ENCODE measurements around the gene NOTCH3. TPM values are rescaled to one million over a fixed set of nuclear protein-coding genes. Genes with fewer than 3 reads are reported as not detected.

The NOTCH3 gene
- total RNA-seq, 1 experiment from 2014 or later = 164 TPM

DNA sequence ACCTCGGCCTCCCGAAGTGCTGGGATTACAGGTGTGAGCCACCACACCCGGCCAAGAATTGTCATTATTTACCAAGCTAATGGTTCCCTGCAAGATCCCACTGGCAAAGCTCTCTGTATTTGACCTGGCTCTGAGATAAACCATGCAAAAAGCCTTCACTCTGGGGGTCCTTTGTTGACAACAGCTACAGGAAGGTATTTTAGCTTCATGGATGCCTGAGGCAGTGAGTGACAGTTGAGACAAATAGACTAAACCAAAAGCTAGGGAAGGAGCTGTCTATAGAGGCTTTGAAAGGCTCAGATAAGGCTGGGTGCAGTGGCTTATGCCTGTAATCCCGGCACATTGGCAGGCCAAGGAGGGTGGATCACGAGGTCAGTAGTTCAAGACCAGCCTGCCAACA is 45.5 kb downstream of the NOTCH3 start:
- H3K79me2 ChIP-seq (ENCODE audit: insufficient read depth, low read length) = no peaks in the 10 kb centered on the region
- H3K4me3 Mint-ChIP-seq = no peak overlapping the region
- no peak overlapping the region for H4K5ac ChIP-seq (ENCODE audit: insufficient read length, low read depth, low read length)
- H3K9me3 Mint-ChIP-seq = peaks cover 12 to 13% of the 10 kb centered on the region in 2 experiments
- H3K36me3 Mint-ChIP-seq (ENCODE audit: insufficient read depth in 1 of 3, low read depth in 3 of 3) = peaks cover 3 to 11% (median 3%) of the 10 kb centered on the region in 3 experiments; a peak in 6 of 7 replicates
- no peak overlapping the region for H2BK12ac ChIP-seq (ENCODE audit: insufficient read length, low read depth, low read length)
- H4K91ac ChIP-seq (ENCODE audit: insufficient read length, low read depth, low read length) = no peak overlapping the region
- WGBS (ENCODE audit: extremely low coverage, insufficient read length, low lambda C conversion rate) = no CpG with 5 or more reads among the region's 5 CpGs
- H2AFZ ChIP-seq (ENCODE audit: low read length) = no peak overlapping the region
- H3K27me3 Mint-ChIP-seq (ENCODE audit: low read depth) = peaks cover 5% of the 10 kb centered on the region
- H3K79me1 ChIP-seq (ENCODE audit: insufficient read depth, low read depth, low read length, poor library complexity, severe bottlenecking) = no peaks in the 10 kb centered on the region
- TF ChIP-seq, protein P1, sequence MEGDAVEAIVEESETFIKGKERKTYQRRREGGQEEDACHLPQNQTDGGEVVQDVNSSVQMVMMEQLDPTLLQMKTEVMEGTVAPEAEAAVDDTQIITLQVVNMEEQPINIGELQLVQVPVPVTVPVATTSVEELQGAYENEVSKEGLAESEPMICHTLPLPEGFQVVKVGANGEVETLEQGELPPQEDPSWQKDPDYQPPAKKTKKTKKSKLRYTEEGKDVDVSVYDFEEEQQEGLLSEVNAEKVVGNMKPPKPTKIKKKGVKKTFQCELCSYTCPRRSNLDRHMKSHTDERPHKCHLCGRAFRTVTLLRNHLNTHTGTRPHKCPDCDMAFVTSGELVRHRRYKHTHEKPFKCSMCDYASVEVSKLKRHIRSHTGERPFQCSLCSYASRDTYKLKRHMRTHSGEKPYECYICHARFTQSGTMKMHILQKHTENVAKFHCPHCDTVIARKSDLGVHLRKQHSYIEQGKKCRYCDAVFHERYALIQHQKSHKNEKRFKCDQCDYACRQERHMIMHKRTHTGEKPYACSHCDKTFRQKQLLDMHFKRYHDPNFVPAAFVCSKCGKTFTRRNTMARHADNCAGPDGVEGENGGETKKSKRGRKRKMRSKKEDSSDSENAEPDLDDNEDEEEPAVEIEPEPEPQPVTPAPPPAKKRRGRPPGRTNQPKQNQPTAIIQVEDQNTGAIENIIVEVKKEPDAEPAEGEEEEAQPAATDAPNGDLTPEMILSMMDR (conservative IDR thresholded peaks at IDR 0.05) = no peak
- no peak overlapping the region for H2BK5ac ChIP-seq (ENCODE audit: insufficient read length, low read length)
- no peaks in the 10 kb centered on the region for H3K27me3 ChIP-seq (ENCODE audit: insufficient read depth, low read length)
- H3K14ac ChIP-seq (ENCODE audit: insufficient read depth, low read length) = no peak overlapping the region
- H2BK20ac ChIP-seq (ENCODE audit: low read depth, low read length, poor library complexity, severe bottlenecking) = no peak overlapping the region
- H3K9ac ChIP-seq (ENCODE audit: extremely low read depth, insufficient read length, low read length) = no peak overlapping the region
- no peak overlapping the region for H3K4me2 ChIP-seq (ENCODE audit: insufficient read depth, insufficient read length, low read length)
- no peak overlapping the region for H2BK15ac ChIP-seq (ENCODE audit: low read depth, low read length)
- no peaks in the 10 kb centered on the region for H3K9me3 ChIP-seq (ENCODE audit: control insufficient read depth, low read depth, low read length)
- no peak overlapping the region for H4K8ac ChIP-seq (replicated peaks; ENCODE audit: insufficient read length, low read depth, low read length)
- no peaks in the 10 kb centered on the region for H3K4me1 ChIP-seq (ENCODE audit: insufficient read depth, low read length)
- H3K18ac ChIP-seq (ENCODE audit: insufficient read length, low read depth, low read length) = no peak overlapping the region
- no peak overlapping the region for H3T11ph ChIP-seq (ENCODE audit: low read length)
- no peak overlapping the region for H2BK120ac ChIP-seq (ENCODE audit: low read depth, low read length, poor library complexity, severe bottlenecking)
- H3K56ac ChIP-seq (ENCODE audit: insufficient read length, low read depth, low read length) = no peak overlapping the region
- H3K23ac ChIP-seq (ENCODE audit: insufficient read length, low read depth, low read length) = no peak overlapping the region
- no peaks in the 10 kb centered on the region for H4K20me1 ChIP-seq (ENCODE audit: control insufficient read depth, insufficient read depth, insufficient read length)
- H3K4me1 Mint-ChIP-seq = peaks cover 9 to 11% of the 10 kb centered on the region in 2 experiments
- H3K27ac ChIP-seq (ENCODE audit: insufficient read length, low read depth, low read length) = no peak overlapping the region
- H2AK5ac ChIP-seq (ENCODE audit: insufficient read length, low read length) = no peak overlapping the region
- no peak overlapping the region; a peak in 1 of 7 replicates for H3K27ac Mint-ChIP-seq
- H3K4ac ChIP-seq (ENCODE audit: low read depth, low read length) = no peak overlapping the region
- H3K23me2 ChIP-seq (ENCODE audit: insufficient read length, low read depth, low read length, poor library complexity, severe bottlenecking) = no peaks in the 10 kb centered on the region
- DNase-seq = no peak

Data from H9 (cell line).